ENCODE results near the gene MGAM2.

MGAM2 gene

GRCh38 chr7:142177869-142178268, 66.4 kb downstream of the MGAM2 start:
- peak in 1 of 5 experiments; percentile 61 for DNase-seq

- no peak for DNase-seq
Observed at GRCh38 chr7:142180426-142180825, 68.9 kb downstream of the MGAM2 start.

- no peak for DNase-seq
Observed at GRCh38 chr7:142181211-142181610, 69.7 kb downstream of the MGAM2 start.

GRCh38 chr7:142181966-142182365, 70.4 kb downstream of the MGAM2 start:
- DNase-seq = no peak

- DNase-seq = no peak
Observed at GRCh38 chr7:142185069-142185468, 73.6 kb downstream of the MGAM2 start.

GRCh38 chr7:142185801-142186200, 74.3 kb downstream of the MGAM2 start:
- DNase-seq = no peak

- DNase-seq = peak in 1 of 5 experiments; percentile 58
Observed at GRCh38 chr7:142188154-142188553, 76.6 kb downstream of the MGAM2 start.

GRCh38 chr7:142188846-142189245, 77.3 kb downstream of the MGAM2 start:
- DNase-seq = peak in 1 of 5 experiments; percentile 11

- no peak for DNase-seq
Observed at GRCh38 chr7:142194201-142194600, 82.7 kb downstream of the MGAM2 start.

- no peak for DNase-seq
Observed at GRCh38 chr7:142196066-142196840, 84.7 kb downstream of the MGAM2 start.

- no peak for DNase-seq
Observed at GRCh38 chr7:142200206-142200605, 88.7 kb downstream of the MGAM2 start.

GRCh38 chr7:142228537-142229104, 117.1 kb downstream of the MGAM2 start:
- DNase-seq = no peak

- no peak for DNase-seq
Observed at GRCh38 chr7:142231716-142232115, 120.2 kb downstream of the MGAM2 start.

GRCh38 chr7:142240546-142240945, 129.0 kb downstream of the MGAM2 start:
- no peak for DNase-seq

- DNase-seq = no peak
Observed at GRCh38 chr7:142243823-142244222, 132.3 kb downstream of the MGAM2 start.

GRCh38 chr7:142248166-142249160, 136.9 kb downstream of the MGAM2 start:
- no peak for DNase-seq

- DNase-seq = no peak
Observed at GRCh38 chr7:142249918-142250317, 138.4 kb downstream of the MGAM2 start.

- no peak for DNase-seq
Observed at GRCh38 chr7:142250705-142251104, 139.2 kb downstream of the MGAM2 start.

- no peak for DNase-seq
Observed at GRCh38 chr7:142257958-142258357, 146.4 kb downstream of the MGAM2 start, which contains the start of gene PRSS58. Gene PRSS58 (minus strand): TSS chr7:142258058. CDS start chr7:142257707, 351 bp downstream.

GRCh38 chr7:142263598-142264380, 152.3 kb downstream of the MGAM2 start:
- no peak for DNase-seq

Data from T-helper 2 cell (primary cell).